Stromal cell of bone marrow (primary cell): ENCODE results near the gene CCNT1.
"Not testable (repeated sequence)": the region's sequence is repeated elsewhere in the genome, so short reads cannot be mapped to it uniquely, and the experiment has no call there.

Experiments
- DNase-seq: peaks from one replicate; pipeline ENCODE4 v3.0.0-alpha.2; 2012; ENCODE audit warnings: low read depth

The CCNT1 gene

GRCh38 chr12:48691826-48692487 lies 24.6 kb downstream of the CCNT1 start:
- DNase-seq: no peak

- no peak for DNase-seq
These were observed 25.5 kb downstream of the CCNT1 start for GRCh38 chr12:48690990-48691389.

GRCh38 chr12:48690436-48690835 lies 26.1 kb downstream of the CCNT1 start:
- no peak for DNase-seq

GRCh38 chr12:48688836-48689235 lies 27.7 kb downstream of the CCNT1 start:
- DNase-seq: no peak

GRCh38 chr12:48687592-48687991 lies 28.9 kb downstream of the CCNT1 start:
- DNase-seq: no peak

- DNase-seq: no peak
These were observed 29.7 kb downstream of the CCNT1 start for GRCh38 chr12:48686615-48687334.

DNA sequence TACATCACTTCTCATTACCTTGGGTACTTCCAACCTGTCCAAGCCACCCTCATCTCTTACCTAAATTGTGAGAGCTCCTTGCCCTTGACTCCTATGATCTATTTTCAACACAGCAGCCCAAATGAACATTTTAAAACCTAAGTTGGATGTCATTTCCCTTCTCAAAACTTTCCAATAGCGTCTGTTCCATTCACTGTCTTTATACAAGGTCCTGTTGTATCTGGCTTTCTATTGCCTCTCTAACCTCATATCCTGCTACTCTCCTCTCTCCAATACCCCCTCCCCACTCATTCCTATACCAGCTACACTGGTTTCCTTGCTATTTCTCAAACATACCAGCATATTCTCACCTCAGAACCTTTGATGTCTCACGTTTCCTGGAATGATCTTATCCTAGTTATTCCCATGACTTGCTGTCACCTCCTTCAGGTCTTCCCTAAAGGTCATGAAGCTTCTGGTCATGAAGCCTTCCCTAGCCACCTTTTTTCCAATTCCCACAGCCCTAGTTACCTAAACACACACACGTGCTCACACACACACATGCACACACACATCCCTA lies 30.4 kb downstream of the CCNT1 start:
- no peak for DNase-seq

DNA sequence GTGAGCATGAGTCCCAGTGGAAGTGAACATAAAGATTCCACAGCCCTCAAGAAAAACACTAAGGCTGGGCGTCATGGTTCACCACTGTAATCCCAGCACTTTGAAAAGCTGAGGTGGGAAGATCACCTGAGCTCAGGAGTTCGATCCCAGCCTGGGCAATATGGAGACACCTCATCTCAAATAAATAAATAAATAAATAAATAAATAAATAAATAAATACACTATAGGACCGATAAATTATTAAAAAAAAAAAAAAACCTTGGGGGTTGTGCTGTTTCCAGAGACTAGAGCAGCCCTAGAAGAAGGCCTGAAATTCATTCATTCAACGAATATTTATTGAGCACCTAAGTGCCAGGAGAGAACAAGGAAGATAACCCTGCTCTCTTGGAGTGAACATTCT lies 33.0 kb downstream of the CCNT1 start:
- DNase-seq: no peak

DNA sequence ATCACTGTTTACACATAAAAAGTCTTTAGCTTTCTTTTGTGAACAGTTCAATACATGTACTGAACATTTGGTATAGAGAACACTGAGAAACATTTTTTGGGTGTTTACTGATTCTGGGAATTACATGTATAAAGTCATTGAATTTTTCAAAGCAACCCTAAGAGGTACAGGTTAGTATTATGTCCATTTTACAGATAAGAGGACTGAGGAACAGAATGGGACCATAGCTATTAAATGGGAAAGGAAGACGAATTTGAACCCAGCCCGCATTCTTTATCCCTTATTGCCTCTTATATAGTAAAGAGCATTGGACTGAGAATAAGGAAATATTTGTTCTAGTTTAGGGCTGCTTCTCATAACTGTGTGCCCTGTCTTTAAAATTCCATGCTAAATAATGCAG lies 33.6 kb downstream of the CCNT1 start:
- no peak for DNase-seq

DNA sequence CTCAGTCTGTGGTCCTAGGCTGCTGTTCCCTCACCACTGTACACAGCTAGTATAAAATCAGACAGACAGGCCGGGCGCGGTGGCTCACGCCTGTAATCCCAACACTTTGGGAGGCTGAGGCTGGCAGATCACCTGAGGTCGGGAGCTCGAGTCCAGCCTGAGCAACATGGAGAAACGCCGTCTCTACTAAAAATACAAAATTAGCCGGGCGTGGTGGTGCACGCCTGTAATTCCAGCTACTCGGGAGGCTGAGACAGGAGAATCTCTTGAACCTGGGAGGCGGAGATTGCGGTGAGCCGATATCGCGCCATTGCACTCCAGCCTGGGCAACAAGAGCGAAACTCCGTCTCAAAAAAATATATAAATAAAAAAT lies 34.0 kb downstream of the CCNT1 start:
- not testable (repeated sequence) for DNase-seq

DNA sequence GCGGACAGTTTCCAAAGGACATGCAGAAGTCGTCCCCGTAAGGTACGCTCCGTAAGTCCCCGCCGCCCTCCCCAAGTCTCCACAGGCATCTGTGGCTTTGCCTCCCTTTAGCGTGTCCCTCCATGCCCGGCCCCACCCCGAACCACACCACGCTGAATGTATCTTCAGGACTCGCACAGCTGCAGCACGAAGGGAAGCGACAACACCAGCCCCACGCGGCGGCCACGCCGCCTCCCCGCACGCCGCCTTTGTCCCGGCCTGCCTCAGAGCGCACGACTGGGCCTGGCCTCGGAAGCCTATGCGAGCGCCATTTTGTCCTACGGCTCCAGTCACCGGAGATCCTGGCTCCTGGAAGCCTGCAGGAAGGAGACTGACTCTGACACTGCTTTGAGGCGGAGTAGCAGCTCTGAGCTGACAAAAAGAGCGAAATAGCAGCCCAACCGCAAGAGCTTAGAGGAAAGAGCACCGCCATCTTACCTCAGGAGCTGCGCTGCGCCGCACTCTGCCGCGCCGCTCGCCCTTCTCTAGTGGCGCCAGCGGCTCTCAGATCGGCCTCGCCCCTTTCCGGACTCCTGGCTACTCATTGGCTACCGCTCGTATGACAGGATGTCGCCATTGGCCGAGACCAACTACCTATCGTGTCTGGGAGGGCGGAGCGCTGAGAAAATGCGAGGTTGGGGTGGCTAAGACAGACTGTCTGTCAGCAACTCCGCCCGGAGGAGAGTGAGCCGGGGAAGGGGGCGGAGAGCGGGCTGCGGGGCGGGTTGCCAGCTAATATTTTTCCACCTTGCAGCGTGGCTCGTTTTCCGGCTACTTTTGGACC lies 34.6 kb downstream of the CCNT1 start, which contains the start of gene KANSL2:
Gene KANSL2 (minus strand): TSS at position 529 of the 823 bp plus-strand sequence. CDS start 606 bp downstream, outside the sequence.
- peak; percentile 99 for DNase-seq

DNA sequence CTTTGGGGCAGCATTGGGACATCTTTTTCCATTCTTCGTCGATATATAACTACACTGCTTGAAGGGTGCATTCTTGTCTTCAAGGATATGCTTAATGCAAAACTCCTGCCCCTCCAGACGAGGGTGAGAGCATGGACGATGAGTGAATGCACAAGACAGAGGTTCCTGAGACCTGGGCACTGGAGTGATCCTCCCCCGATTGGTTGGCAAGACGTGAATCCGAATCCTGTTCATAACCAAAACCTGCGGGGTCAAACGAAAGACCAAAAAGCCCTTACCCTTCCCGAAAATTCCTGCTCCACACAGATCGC lies 35.2 kb downstream of the CCNT1 start:
- DNase-seq: peak; percentile 6

GRCh38 chr12:48680861-48681260 lies 35.6 kb downstream of the CCNT1 start:
- no peak for DNase-seq

GRCh38 chr12:48678551-48679185 lies 37.8 kb downstream of the CCNT1 start:
- DNase-seq: no peak

DNA sequence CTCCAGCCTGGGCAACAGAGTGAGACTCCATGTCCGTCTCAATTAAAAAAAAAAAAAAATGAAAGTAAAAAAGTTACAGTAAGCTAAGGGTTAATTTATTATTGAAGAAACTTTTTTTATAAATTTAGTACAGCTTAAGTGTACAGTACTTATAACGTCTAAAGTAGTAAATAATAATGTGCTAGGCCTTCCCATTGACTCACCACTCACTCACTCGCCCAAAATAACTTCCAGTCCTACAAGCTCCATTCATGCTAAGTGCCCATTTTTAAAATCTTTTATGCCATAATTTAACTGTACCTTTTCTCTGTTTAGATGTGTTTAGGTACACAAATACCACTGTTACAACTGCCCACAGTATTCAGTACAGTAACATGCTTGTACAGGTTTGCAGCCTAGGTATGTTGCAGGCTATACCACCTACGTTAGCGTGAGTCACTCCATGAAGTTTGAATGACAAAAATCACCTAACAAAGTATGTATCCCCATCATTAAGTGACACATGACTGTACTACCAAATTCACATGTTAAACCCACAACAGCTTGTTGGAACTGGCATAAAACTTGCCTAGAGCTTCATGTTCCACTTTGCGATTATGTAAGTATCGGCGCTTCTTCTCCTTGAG lies 45.2 kb downstream of the CCNT1 start:
- peak; percentile 38 for DNase-seq

DNA sequence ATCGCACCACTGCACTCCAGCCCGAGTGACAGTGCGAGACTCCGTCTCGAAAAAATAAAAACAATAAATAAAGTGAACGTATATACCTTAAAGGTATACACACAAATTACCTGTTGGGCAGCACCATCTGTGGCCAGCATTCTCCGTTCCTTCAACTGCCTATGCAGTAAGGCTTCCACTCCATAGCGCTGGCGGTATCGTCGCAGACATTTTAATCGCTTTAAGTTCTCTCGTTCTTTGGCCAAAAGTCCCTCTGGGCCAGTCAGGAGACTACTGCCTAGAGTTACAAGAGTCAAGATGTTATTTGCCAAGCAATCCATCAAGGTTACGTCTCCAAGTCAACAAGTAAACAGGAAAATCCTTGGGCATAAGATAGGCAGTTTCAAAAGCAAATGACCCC lies 47.5 kb downstream of the CCNT1 start:
- no peak for DNase-seq

- no peak for DNase-seq
These were observed 56.6 kb downstream of the CCNT1 start for GRCh38 chr12:48659863-48660262.

- DNase-seq: no peak
These were observed 64.8 kb downstream of the CCNT1 start for GRCh38 chr12:48651681-48652080.

GRCh38 chr12:48645354-48645753 lies 71.2 kb downstream of the CCNT1 start:
- DNase-seq: not testable (repeated sequence)

DNA sequence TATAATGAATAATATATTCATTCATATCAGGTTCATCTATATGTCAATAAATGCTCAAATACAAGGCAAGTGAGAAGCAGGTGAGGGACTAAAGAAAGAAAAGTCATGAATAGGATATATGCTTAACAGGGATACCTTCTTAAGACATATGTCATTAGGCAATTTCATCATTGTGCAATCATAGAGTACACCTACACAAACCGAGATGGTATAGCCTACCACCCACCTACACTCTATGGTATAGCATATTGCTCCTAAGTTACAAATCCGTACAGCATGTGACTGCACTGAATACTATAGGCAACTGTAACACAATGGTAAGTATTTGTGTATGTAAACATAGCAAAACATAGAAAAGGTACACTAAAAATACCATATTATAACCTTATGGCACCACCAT lies 73.5 kb downstream of the CCNT1 start:
- DNase-seq: no peak

DNA sequence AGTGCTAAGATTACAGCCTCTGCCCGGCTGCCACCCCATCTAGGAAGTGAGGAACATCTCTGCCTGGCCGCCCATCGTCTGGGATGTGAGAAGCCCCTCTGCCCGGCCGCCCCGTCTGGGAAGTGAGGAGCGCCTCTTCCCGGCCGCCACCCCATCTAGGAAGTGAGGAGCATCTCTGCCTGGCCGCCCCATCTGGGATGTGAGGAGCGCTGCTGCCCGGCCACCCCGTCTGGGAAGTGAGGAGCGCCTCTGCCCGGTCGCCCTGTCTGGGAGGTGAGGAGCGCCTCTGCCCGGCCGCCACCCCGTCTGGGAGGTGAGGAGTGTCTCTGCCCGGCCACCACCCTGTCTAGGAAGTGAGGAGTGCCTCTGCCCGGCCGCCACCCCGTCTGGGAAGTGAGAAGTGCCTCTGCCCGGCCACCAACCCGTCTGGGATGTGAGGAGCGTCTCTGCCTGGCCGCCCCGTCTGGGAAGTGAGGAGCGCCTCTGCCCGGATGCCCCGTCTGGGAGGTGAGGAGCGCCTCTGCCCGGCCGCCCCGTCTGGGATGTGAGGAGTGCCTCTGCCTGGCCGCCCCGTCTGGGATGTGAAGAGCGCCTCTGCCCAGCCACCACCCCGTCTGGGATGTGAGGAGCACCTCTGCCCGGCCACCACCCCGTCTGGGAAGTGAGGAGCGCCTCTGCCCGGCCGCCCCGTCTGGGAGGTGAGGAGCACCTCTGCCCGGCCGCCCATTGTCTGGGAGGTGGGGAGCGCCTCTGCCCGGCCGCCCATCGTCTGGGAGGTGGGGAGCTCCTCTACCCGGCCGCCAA lies 74.6 kb downstream of the CCNT1 start:
- DNase-seq: not testable (repeated sequence)
